ENCODE measurements around the gene AKT1S1.

GRCh38 chr19:49871349-49871985, 5.7 kb downstream of the AKT1S1 start:
- TF ChIP-seq CTCF (IDR thresholded peaks at IDR 0.05) (no peak), POLR2A (IDR thresholded peaks at IDR 0.05; ENCODE audit: low read depth) (no peak), EP300 (IDR thresholded peaks at IDR 0.05) (no peak), POLR2AphosphoS5 (IDR thresholded peaks at IDR 0.05) (no peak)

Data from esophagus muscularis mucosa (tissue), 4 donors.